Activated CD8-positive, alpha-beta memory T cell treated with anti-CD3 and anti-CD28 coated beads, Interleukin-2, amount 50 U/mL, for 24 hours (primary cell): Measurements from ENCODE around the gene OR7D2.

Experiments used
- DNase-seq: peaks from one replicate; pipeline ENCODE4 v3.0.0-alpha.2; 2020; ENCODE audit errors: extremely low read depth

OR7D2 gene

DNA sequence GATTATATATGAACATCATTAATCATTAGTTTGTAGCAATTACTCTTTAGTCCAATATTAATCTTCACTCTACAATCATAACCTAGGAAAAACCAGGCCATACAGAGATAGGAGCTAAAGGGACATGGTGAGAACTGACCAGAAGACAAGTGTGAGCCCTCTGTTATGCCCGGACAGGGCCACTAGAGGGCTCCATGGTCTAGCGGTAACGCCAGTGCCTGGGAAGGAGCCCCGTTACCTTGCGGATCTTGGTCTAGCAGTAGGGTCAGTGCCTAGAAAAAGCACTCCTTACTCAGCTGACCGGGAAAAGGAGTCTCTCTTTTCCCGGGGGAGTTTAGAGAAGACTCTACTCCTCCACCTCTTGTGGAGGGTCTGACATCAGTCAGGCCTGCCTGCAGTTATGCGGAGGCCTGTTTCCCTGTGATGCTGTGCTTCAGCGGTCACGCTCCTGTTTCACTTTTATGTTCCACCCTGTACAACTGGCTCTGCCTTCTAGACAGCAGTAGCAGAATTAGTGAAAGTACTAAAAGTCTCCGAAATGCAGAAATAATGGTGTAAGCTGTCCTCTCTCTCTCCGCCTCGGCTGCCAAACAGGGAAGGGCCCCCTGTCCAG lies 26.8 kb downstream of the OR7D2 start:
- DNase-seq = peak; percentile 10

DNA sequence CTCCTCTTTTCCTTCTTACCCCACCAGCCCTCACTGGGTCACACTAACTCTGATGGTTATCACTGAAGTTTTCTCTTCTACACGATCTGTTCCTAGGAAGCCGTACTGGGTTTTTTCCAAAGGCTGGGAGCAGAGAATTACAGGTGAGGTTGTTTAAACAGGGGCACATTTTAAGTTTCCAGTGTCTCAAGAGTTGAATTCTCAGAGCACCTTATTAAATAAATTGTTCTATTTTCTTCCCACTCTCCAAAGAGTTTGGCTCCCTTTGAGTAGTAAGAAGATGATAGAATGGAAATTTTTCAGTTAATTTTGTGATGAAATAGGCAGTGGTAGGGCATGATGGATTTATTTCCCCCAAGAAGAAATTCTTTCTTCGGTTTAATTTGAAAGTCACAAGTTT lies 40.7 kb downstream of the OR7D2 start, which contains the start of gene OR7D4:
Gene OR7D4 (minus strand): TSS at position 101 of the 400 bp plus-strand sequence. CDS start 4,752 bp downstream, outside the sequence.
- DNase-seq = no peak
